Midbrain (tissue), 1 donor: ENCODE results near the gene ZGPAT.

Source experiments
- DNase-seq: peaks from one replicate; lab custom pipeline; 2025; lab: John Stamatoyannopoulos, UW

The ZGPAT gene

GRCh38 chr20:63678667-63679465 is 29.0 kb upstream of the ZGPAT start:
- DNase-seq = no peak

GRCh38 chr20:63679799-63680305 is 28.0 kb upstream of the ZGPAT start:
- DNase-seq = no peak

GRCh38 chr20:63680427-63680826 is 27.4 kb upstream of the ZGPAT start:
- no peak for DNase-seq

- DNase-seq = no peak
These were observed 26.8 kb upstream of the ZGPAT start for GRCh38 chr20:63680857-63681608.

- DNase-seq = no peak
These were observed 26.2 kb upstream of the ZGPAT start for GRCh38 chr20:63681609-63682142.

- no peak for DNase-seq
These were observed 25.3 kb upstream of the ZGPAT start for GRCh38 chr20:63682384-63683139.

GRCh38 chr20:63685269-63686026 is 22.4 kb upstream of the ZGPAT start:
- DNase-seq = no peak

- no peak for DNase-seq
These were observed 21.7 kb upstream of the ZGPAT start for GRCh38 chr20:63686094-63686491.

GRCh38 chr20:63686492-63687321 is 21.1 kb upstream of the ZGPAT start:
- DNase-seq = no peak

GRCh38 chr20:63687419-63688178 is 20.2 kb upstream of the ZGPAT start:
- DNase-seq = no peak

- DNase-seq = no peak
These were observed 19.4 kb upstream of the ZGPAT start for GRCh38 chr20:63688228-63689045.

GRCh38 chr20:63689046-63690002 is 18.5 kb upstream of the ZGPAT start:
- no peak for DNase-seq

GRCh38 chr20:63690003-63690897 is 17.6 kb upstream of the ZGPAT start:
- DNase-seq = no peak

GRCh38 chr20:63690898-63691710 is 16.7 kb upstream of the ZGPAT start:
- no peak for DNase-seq

- DNase-seq = no peak
These were observed 16.0 kb upstream of the ZGPAT start for GRCh38 chr20:63691711-63692435.
